Thyroid gland (tissue), 4 donors: ENCODE data around the gene NUP37. TPM values are rescaled to one million over a fixed set of nuclear protein-coding genes. Genes with fewer than 3 reads are reported as not detected.
"Not testable (repeated sequence)": the region's sequence is repeated elsewhere in the genome, so short reads cannot be mapped to it uniquely, and the experiment has no call there.

Source experiments
- DNase-seq, 2 donors: peaks; one replicate each; pipeline ENCODE4 v3.0.0-alpha.2; 2019
- H3K27ac ChIP-seq, 3 donors: fragments of 200-600 bp; sonication (generic); 1 replicate in 2 of 3; 2 replicates in 1 of 3; pipeline ENCODE4 v1.5.1; 2016 to 2019; ENCODE audit warnings: mild to moderate bottlenecking in 1 of 3, moderate library complexity in 1 of 3
- H3K27me3 ChIP-seq: fragments of 200-600 bp; sonication (generic); one replicate; pipeline ENCODE4 v1.5.1; 2019
- H3K36me3 ChIP-seq, 2 donors: fragments of 200-600 bp; sonication (generic); one replicate each; pipeline ENCODE4 v1.5.1; 2016 to 2019
- H3K4me1 ChIP-seq, 2 donors: fragments of 200-600 bp; sonication (generic); one replicate each; pipeline ENCODE4 v1.5.1; 2017 to 2019
- H3K4me3 ChIP-seq, 3 donors: fragments of 200-600 bp; sonication (generic); replicated peaks in 1 of 3; 1 replicate in 2 of 3; 2 replicates in 1 of 3; pipeline ENCODE4 v1.5.1; 2016; ENCODE audit warnings: mild to moderate bottlenecking in 1 of 3
- H3K9me3 ChIP-seq: fragments of 200-600 bp; sonication (generic); one replicate; pipeline ENCODE4 v1.5.1; 2017
- CTCF ChIP-seq, 6 experiments: fragments of 200-600 bp in 3 of 6; fragments of 450-650 bp in 3 of 6; sonication (generic) in 3 of 6; IDR thresholded peaks; one replicate each; pipeline ENCODE4 v1.5.1; 2016 to 2019; ENCODE audit warnings: antibody characterized with exemption in 6 of 6, mild to moderate bottlenecking in 2 of 6, inconsistent platforms in 1 of 6, moderate library complexity in 1 of 6
- POLR2A ChIP-seq, 2 donors: fragments of 450-650 bp; IDR thresholded peaks; one replicate each; pipeline ENCODE4 v1.6.1; 2017; ENCODE audit warnings: antibody characterized with exemption in 2 of 2, mild to moderate bottlenecking in 2 of 2, moderate library complexity in 1 of 2
- WGBS, 2 donors: methylation state at CpG; one replicate each; pipeline ENCODE4 v1.1.5; 2017; 5-methylcytosine and 5-hydroxymethylcytosine counted together
- intact Hi-C: fragments of 100-400 bp; cut with DNase I; formaldehyde crosslinking; loops from one replicate; pipeline ENCODE4 v1.15.1; 2023
- total RNA-seq, 4 donors: library from RNA; depleted of rRNA; stranded (reverse); fragments of >200 nt; gene quantifications; one replicate each; pipeline ENCODE4 v1.2.3, GENCODE V29; 2016

The NUP37 gene
- total RNA-seq, 4 donors from 2014 or later = 20.8 to 27.9 (median 24.6) TPM

DNA sequence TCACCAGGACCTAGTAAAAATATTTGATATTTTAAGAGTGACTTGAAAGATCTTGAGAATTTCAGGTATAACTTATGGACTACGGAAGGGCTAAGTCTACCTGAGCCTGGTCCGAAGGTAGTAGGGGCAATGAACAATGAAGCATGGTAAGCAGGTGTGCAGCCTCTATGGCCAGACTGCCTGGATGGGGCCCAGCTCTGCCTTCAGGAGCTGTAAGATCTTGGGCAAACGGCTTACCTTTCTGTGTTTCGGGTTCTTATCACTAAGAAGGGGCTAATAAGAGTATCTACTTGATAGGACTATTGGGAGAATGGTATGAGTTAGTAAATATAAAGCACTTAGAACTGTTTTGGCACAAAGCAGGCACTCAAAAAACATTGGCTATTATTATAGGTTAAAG is 39.1 kb downstream of the NUP37 start:
- Histone ChIP-seq H3K27ac (no peak overlapping the region), H3K27me3 (no peaks in the 10 kb centered on the region), H3K36me3 (peaks cover 5 to 13% of the 10 kb centered on the region in 2 donors), H3K9me3 (no peaks in the 10 kb centered on the region), H3K4me1 (no peaks in the 10 kb centered on the region), H3K4me3 (no peak overlapping the region)
- intact Hi-C loops = no loop called here
- DNase-seq = no peak
- TF ChIP-seq CTCF (IDR thresholded peaks at IDR 0.05) (no peak), POLR2A (IDR thresholded peaks at IDR 0.05) (no peak)
- WGBS, 2 donors = 91% methylated on average over 4 of the region's 4 CpGs

- intact Hi-C loops, DNase-seq, H3K4me3 ChIP-seq, H3K9me3 ChIP-seq, H3K36me3 ChIP-seq, H3K4me1 ChIP-seq, H3K27ac ChIP-seq, H3K27me3 ChIP-seq: not testable (repeated sequence)
- WGBS, 2 donors = 98% methylated on average over 7 of the region's 7 CpGs
Measured at GRCh38 chr12:102072092-102072491, 47.8 kb downstream of the NUP37 start.

DNA sequence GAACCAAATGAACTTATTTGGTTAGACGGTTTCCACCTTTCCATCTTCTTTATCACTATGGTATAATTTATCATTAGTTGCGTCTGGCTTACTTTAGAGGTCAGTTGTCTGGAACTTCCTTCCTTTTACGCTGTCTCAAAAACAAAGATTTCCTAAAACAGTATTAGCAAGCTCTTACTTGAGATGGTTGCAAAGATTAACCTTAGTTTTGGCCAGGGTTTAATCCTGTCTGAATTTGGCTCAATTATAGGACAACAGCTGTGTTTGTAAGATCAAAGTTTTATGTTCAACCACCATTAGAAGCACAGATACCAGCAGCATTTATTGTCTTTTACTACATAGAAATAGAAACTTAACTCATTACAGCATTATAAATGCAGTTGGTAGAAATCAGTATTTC is 50.2 kb downstream of the NUP37 start:
- no peaks in the 10 kb centered on the region for H3K36me3 ChIP-seq
- H3K4me3 ChIP-seq = no peak overlapping the region
- WGBS, 2 donors = 85 to 89% methylated on average over 3 of the region's 3 CpGs
- DNase-seq = no peak
- H3K9me3 ChIP-seq = no peaks in the 10 kb centered on the region
- TF ChIP-seq POLR2A (IDR thresholded peaks at IDR 0.05) = no peak
- intact Hi-C loops = no loop called here
- H3K27ac ChIP-seq = no peak overlapping the region
- H3K27me3 ChIP-seq = no peaks in the 10 kb centered on the region
- H3K4me1 ChIP-seq = no peaks in the 10 kb centered on the region

- DNase-seq = no peak
- Histone ChIP-seq H3K4me1 (no peaks in the 10 kb centered on the region), H3K27ac (no peak overlapping the region), H3K27me3 (no peaks in the 10 kb centered on the region), H3K4me3 (no peak overlapping the region), H3K9me3 (no peaks in the 10 kb centered on the region), H3K36me3 (no peaks in the 10 kb centered on the region)
- intact Hi-C loops = no loop called here
- TF ChIP-seq POLR2A (IDR thresholded peaks at IDR 0.05) = no peak
- no peak for TF ChIP-seq CTCF (IDR thresholded peaks at IDR 0.05)
- WGBS, 2 donors = 58 to 63% methylated on average over 5 of the region's 5 CpGs
Measured at GRCh38 chr12:102067574-102068258, 52.2 kb downstream of the NUP37 start.

DNA sequence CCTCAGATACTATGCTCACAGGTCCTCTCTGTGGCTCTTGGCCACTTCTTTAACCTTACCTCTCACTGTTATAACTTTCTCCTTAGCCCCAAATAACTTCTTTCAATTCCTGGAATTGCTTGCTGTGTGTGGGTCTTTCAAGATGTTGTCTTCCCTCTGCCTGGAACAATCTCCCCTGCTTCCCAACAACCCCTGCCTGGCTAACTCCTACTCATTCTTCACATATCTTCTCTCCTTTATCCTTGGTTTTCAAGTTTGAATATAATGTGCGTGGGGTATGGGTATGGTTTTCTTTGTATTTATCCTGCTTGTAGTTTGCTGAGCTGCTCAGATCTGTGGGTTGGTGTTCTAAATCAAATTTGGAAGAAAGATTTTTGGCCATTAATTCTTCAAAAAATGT is 55.4 kb downstream of the NUP37 start:
- no peaks in the 10 kb centered on the region for H3K27me3 ChIP-seq
- intact Hi-C loops = no loop called here
- TF ChIP-seq CTCF (IDR thresholded peaks at IDR 0.05) (no peak), POLR2A (IDR thresholded peaks at IDR 0.05) (no peak)
- no peaks in the 10 kb centered on the region for H3K9me3 ChIP-seq
- no peak overlapping the region for H3K27ac ChIP-seq
- H3K4me1 ChIP-seq = no peaks in the 10 kb centered on the region
- no peak overlapping the region for H3K4me3 ChIP-seq
- H3K36me3 ChIP-seq = no peaks in the 10 kb centered on the region
- WGBS, 2 donors = 92 to 95% methylated on average over 1 of the region's 1 CpG
- DNase-seq = no peak

DNA sequence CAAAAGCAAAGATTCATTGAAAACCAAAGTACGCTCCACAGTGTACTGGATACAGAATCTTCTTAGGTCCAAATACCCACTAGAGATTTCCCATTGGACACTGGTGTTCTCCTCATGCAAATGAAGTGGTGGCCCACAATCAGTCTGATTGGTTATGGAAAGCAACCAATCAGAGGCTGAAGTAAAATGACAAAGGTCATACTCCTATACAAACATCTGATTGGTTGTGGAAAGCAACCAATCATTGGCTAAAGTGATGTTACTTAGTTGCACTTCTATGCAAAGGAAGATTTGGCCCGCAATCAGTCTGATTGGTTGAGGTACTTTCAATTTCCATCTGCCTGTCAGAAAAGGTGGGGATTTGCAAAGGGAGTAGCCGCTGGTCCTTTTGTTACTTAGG is 56.8 kb downstream of the NUP37 start:
- TF ChIP-seq CTCF (IDR thresholded peaks at IDR 0.05) (no peak), POLR2A (IDR thresholded peaks at IDR 0.05) (no peak)
- no peak overlapping the region for H3K27ac ChIP-seq
- no peaks in the 10 kb centered on the region for H3K27me3 ChIP-seq
- H3K36me3 ChIP-seq = no peaks in the 10 kb centered on the region
- no peak overlapping the region for H3K4me3 ChIP-seq
- intact Hi-C loops = no loop called here
- DNase-seq = no peak
- 96% methylated on average over 3 of the region's 3 CpGs for WGBS, 2 donors
- no peaks in the 10 kb centered on the region for H3K9me3 ChIP-seq
- H3K4me1 ChIP-seq = no peaks in the 10 kb centered on the region
